ENCODE measurements around the gene PSME3IP1.

The PSME3IP1 gene

GRCh38 chr16:57108432-57108831 lies 77.4 kb downstream of the PSME3IP1 start:
- no peak for TF ChIP-seq CTCF (IDR thresholded peaks at IDR 0.05; ENCODE audit: insufficient read depth, low read depth, low read length, missing control alignments)
- no peak overlapping the region for H3K4me3 ChIP-seq (ENCODE audit: low read length)
- DNase-seq (ENCODE audit: low read depth), result no peak

- no peak for DNase-seq (ENCODE audit: low read depth)
- H3K4me3 ChIP-seq (ENCODE audit: low read length), result no peak overlapping the region
- no peak for TF ChIP-seq CTCF (IDR thresholded peaks at IDR 0.05; ENCODE audit: insufficient read depth, low read depth, low read length, missing control alignments)
Measured at GRCh38 chr16:57107321-57107922, 78.4 kb downstream of the PSME3IP1 start.

DNA sequence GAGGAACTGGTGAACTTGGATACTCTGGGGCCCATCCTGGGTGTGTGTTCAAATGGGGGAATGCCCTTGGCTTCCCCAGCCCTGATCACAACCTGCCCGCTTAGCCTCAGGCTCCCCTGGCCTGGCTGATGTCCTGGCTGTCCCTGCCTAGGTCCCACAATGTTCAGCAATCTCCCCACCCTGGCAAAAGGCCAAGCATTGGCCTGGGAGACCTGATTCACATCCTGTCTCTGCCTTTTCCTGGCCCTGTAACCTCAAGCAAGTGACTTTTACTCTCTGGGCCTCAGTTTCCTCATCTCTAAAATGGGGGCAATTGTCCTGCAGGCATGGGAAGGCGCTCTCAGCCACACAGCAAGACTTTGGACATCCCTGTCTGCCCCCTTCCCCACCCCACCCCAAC lies 79.1 kb downstream of the PSME3IP1 start:
- no peak overlapping the region for H3K4me3 ChIP-seq (ENCODE audit: low read length)
- no peak for TF ChIP-seq CTCF (IDR thresholded peaks at IDR 0.05; ENCODE audit: insufficient read depth, low read depth, low read length, missing control alignments)
- no peak for DNase-seq (ENCODE audit: low read depth)

- no peak overlapping the region for H3K4me3 ChIP-seq (ENCODE audit: low read length)
- TF ChIP-seq CTCF (IDR thresholded peaks at IDR 0.05; ENCODE audit: insufficient read depth, low read depth, low read length, missing control alignments), result no peak
- DNase-seq (ENCODE audit: low read depth), result no peak
Measured at GRCh38 chr16:57105184-57105583, 80.7 kb downstream of the PSME3IP1 start.

DNA sequence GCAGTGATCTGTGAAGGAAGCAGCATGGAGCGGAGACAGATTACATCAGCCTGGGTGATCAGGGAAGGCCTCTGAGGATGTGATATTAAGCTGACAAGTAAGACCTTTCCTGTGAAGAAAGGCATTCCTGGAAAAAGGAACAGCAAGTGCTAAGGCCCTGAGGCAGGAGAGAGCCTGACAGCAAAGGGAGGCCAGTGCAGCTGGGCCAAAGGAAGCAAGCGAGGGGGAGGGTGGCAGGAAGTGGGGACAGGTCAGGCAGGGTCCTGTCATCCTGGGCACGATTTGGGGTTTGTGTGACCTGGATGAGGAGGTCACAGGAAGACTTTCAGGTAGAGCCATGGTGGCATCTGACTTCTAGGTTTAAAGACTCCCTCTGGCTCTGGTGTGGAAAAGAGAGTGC lies 81.1 kb downstream of the PSME3IP1 start:
- no peak overlapping the region for H3K4me3 ChIP-seq (ENCODE audit: low read length)
- no peak for DNase-seq (ENCODE audit: low read depth)
- TF ChIP-seq CTCF (IDR thresholded peaks at IDR 0.05; ENCODE audit: insufficient read depth, low read depth, low read length, missing control alignments), result no peak

DNA sequence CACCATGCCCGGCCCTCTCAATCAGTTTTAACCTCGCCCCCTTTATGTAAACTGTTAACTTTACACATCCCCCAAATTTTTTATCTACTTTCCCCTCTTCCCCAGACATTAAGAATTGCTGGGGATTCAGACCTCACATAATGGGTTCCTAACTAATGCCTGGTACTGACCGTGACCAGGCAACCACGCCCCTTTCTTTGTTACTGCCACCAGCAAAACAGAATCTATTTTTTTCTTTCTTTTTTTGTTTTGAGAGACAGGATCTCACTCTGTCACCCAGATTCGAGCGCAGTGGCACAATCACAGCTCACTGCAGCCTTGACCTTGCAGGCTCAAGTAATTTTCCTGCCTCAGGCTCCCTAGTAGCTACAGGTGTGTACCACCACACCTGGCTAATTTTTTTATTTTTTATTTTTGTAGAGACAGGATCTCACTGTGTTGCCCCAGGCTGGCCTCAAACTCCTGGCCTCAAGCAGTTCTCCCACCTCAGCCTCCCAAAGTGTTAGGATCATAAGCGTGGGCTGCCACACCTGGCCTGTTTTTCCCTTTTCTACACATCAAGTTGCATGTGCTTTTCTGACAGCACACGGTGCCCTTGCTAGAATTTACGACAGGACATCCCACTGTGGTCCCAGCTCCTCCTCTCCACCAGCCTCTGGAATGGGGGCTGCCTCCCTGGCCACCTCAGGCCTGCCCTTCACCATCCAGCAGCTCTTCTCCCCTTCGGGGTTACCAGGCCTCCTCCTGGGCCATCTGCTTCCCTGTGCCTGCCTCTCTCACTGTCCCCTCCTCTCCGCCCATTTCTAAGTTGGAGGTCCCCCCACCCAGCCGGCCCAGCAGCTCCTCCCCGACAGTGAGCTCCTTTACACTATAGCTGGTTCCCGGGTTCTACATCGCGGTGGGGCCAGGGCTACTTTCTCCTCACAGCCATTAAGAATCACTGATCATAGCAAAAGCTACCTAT lies 82.7 kb downstream of the PSME3IP1 start:
- no peak for DNase-seq (ENCODE audit: low read depth)
- TF ChIP-seq CTCF (IDR thresholded peaks at IDR 0.05; ENCODE audit: insufficient read depth, low read depth, low read length, missing control alignments), result no peak
- H3K4me3 ChIP-seq (ENCODE audit: low read length), result no peak overlapping the region
